Measurements from ENCODE around the gene HCN2.

DNA sequence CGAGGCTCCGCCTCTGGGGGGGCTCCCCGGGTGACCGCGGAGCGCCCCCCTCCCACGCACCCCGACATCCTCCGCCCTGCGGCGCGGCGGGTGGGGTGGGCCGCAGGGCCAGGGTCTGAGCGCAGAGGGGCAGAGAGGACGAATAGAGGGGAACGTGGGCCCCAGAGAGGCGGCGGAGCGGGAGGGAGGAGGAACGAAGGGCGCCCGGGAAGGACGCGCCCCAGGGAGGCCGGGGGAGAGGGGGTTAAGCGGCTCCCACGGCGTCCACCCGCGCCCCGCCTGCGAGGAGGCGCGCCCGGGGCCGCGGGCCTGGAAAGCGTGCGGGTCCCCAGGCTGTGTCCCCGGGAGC, 1.0 kb downstream of the HCN2 start:
- TF ChIP-seq, protein P1, sequence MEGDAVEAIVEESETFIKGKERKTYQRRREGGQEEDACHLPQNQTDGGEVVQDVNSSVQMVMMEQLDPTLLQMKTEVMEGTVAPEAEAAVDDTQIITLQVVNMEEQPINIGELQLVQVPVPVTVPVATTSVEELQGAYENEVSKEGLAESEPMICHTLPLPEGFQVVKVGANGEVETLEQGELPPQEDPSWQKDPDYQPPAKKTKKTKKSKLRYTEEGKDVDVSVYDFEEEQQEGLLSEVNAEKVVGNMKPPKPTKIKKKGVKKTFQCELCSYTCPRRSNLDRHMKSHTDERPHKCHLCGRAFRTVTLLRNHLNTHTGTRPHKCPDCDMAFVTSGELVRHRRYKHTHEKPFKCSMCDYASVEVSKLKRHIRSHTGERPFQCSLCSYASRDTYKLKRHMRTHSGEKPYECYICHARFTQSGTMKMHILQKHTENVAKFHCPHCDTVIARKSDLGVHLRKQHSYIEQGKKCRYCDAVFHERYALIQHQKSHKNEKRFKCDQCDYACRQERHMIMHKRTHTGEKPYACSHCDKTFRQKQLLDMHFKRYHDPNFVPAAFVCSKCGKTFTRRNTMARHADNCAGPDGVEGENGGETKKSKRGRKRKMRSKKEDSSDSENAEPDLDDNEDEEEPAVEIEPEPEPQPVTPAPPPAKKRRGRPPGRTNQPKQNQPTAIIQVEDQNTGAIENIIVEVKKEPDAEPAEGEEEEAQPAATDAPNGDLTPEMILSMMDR (IDR thresholded peaks at IDR 0.05 in 2 of 3, conservative IDR thresholded peaks at IDR 0.05 in 1 of 3; ENCODE audit: insufficient read depth in 2 of 3, low read depth in 1 of 3, low read length in 3 of 3): no peak
- TF ChIP-seq JUN (IDR thresholded peaks at IDR 0.05; ENCODE audit: borderline replicate concordance, low read depth, low read length): no peak
- TF ChIP-seq JUN (CRISPR knock-in tag; IDR thresholded peaks at IDR 0.05; ENCODE audit: borderline replicate concordance): no peak
- TF ChIP-seq ZKSCAN3 (CRISPR knock-in tag; IDR thresholded peaks at IDR 0.05): no peak
